H1 (cell line): ENCODE data around the gene SELPLG. TPM values are rescaled to one million over a fixed set of nuclear protein-coding genes. Genes with fewer than 3 reads are reported as not detected.

Experiments used
- CEBPB ChIP-seq: IDR thresholded peaks from 2 replicates; pipeline ENCODE4 v1.6.1; 2012; ENCODE audit warnings: low read depth, low read length
- EZH2 ChIP-seq: fragments of 200-600 bp; sonication (generic); IDR thresholded peaks from 2 replicates; pipeline ENCODE4 v1.7.1; 2012; ENCODE audit warnings: low read depth, mild to moderate bottlenecking, moderate library complexity, low read length, inconsistent platforms; ENCODE audit not compliant: severe bottlenecking
- GTF2F1 ChIP-seq: IDR thresholded peaks from 2 replicates; pipeline ENCODE4 v1.6.1; 2012; ENCODE audit warnings: low read depth, low read length, improper control_type of control experiment, borderline replicate concordance
- HDAC2 ChIP-seq, 2 experiments: fragments of 300-600 bp in 1 of 2; sonication (generic) in 1 of 2; IDR thresholded peaks; 2 replicates each; pipeline ENCODE4 v1.6.1; 2011 to 2012; ENCODE audit warnings: low read depth in 2 of 2, low read length in 2 of 2, mild to moderate bottlenecking in 2 of 2, moderate library complexity in 2 of 2, borderline replicate concordance in 1 of 2, inconsistent platforms in 1 of 2
- KDM5A ChIP-seq: fragments of 200-600 bp; IDR thresholded peaks from 2 replicates; pipeline ENCODE4 v1.7.1; 2012; ENCODE audit warnings: mild to moderate bottlenecking, low read length, inconsistent platforms, mixed read lengths
- PHF8 ChIP-seq: fragments of 200-600 bp; sonication (generic); conservative IDR thresholded peaks from 2 replicates; pipeline ENCODE4 v1.7.1; 2012; ENCODE audit warnings: low read depth, mild to moderate bottlenecking, inconsistent platforms, low read length, moderate library complexity
- SUZ12 ChIP-seq: fragments of 200-600 bp; sonication (generic); IDR thresholded peaks from 2 replicates; pipeline ENCODE4 v1.6.1; 2012; ENCODE audit warnings: mild to moderate bottlenecking, inconsistent platforms, low read length, moderate library complexity, mixed read lengths
- TBP ChIP-seq: IDR thresholded peaks from 2 replicates; pipeline ENCODE4 v1.6.1; 2011; ENCODE audit warnings: low read depth, low read length, improper control_type of control experiment
- ZNF274 ChIP-seq: IDR thresholded peaks from 2 replicates; pipeline ENCODE4 v1.7.0; 2012; ENCODE audit warnings: low read length, borderline replicate concordance; ENCODE audit errors: extremely low read depth
- polyA plus RNA-seq, 7 experiments: library from polyadenylated mRNA; depleted of rRNA in 3 of 7; stranded (reverse) in 5 of 7; unstranded in 2 of 7; fragments of >200 nt in 5 of 7; fragments of 200-250 nt in 2 of 7; gene quantifications; 1 replicate in 5 of 7; 2 replicates in 1 of 7; 4 replicates in 1 of 7; pipeline versions ENCODE4 v1.2.1 to v1.2.3, GENCODE V29; 2011 to 2013; ENCODE audit warnings: missing spikeins in 2 of 7, mixed read lengths in 2 of 7
- total RNA-seq: library from RNA; stranded (reverse); fragmentation: NEBNext Ultra II Directional; extraction: Animal tissue kit (Norgen Biotek cat#: 25700); gene quantifications from 2 replicates; pipeline ENCODE4 v1.2.1, GENCODE V29; 2021

The SELPLG gene
- total and polyA plus RNA-seq, 2 of the 8 experiments (the other 6 are each of a cell fraction or from before 2014, with no cell fraction given) = 0.18 TPM; not detected in 1

- TF ChIP-seq GTF2F1 (no peak), PHF8 (no peak), SUZ12 (no peak), EZH2 (no peak), ZNF274 (no peak), KDM5A (no peak), HDAC2 (IDR thresholded peaks at IDR 0.05; ENCODE audit: borderline replicate concordance in 1 of 2, low read depth in 2 of 2, low read length in 2 of 2) (no peak), CEBPB (no peak), TBP (no peak)
Measured at GRCh38 chr12:108595711-108596647, 37.7 kb downstream of the SELPLG start (continued).
